GDM1 (cell line): ENCODE results near the gene FBXO39.
"Not testable (repeated sequence)": the region's sequence is repeated elsewhere in the genome, so short reads cannot be mapped to it uniquely, and the experiment has no call there.

ENCODE experiments used
- DNase-seq: peaks from one replicate; lab custom pipeline; 2025; lab: John Stamatoyannopoulos, UW

The FBXO39 gene

DNA sequence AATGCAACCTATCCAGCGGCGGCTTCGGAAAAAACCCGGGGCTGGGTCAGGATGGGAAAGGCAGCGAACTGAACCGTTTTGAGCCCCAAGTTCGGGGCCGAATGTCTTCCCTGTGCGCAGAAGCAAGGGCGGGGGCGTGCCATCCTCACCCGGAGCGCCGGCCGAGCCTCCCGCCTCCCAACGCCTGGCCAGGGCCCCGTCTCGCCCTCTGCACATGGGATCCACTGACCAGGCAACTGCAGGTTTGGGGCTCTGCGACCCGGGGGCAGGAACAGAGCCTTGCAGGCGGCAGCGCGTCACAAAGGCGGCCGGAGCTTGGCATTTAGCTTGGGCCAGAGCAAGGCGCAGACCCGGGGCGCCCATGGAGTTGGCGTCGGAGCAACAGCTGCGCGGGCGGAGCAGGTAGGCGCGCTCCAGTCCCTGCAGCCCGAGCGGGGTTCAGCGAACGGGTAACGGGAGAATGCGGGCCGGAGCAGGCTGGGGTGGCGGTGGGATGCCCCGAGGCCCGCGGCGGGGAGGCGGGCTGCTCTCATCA is at the start of gene FBXO39:
FBXO39 (plus strand) TSS at position 345 of the 535 bp plus-strand sequence. CDS start 3,654 bp downstream, outside the sequence.
- DNase-seq, result no peak

DNA sequence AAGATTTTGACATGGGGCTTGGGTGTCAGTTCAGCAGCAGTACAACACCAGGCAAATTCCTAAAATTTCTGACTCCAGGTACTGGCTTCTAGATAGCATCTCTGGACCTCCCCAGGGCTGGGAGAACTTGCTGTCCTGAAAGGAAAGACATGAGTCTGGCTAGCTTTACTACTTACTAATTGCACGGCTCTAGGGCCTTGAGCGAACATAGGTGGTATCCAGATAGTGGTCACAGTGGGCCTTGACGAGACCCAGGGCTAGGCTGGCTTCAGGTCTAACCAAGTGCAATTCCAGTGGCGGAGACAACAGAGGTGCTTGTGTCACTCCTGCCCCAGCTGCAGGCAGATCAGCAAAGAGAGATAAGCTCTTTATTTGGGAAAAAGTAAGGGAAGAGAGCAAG is 46.5 kb upstream of the FBXO39 start:
- DNase-seq, result no peak

DNA sequence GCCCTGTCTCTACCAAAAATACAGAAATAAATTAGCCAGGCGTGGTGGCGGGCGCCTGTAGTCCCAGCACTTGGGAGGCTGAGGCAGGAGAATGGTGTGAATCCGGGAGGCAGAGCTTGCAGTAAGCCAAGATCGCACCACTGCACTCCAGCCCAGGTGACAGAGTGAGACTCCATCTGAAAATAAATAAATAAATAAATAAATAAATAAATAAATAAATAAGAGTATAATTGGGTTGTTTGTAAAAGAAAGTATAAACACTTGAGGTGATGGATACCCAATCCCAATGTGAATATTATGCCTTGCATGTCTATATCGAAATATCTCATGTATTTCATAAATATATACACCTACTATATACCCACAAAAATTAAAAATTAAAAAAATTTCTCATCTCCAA is 29.4 kb upstream of the FBXO39 start:
- not testable (repeated sequence) for DNase-seq

DNA sequence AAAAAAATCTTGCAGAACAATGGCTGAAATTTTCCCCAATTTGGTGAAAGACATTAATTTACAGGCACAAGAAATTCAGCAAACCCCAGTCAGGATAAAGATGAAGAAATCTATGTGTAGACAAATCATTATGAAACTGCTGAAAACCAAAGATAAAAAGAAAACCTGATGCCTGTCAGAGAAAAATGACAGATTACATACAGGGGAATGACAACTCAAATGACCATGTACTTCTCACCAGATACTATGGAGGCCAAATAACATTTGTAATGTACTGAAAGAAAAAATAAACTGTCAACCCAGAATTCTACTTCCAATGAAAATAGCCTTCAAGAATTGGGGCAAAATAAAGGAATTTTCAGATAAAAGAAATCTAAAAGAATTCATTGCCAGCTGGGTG is 27.4 kb upstream of the FBXO39 start:
- no peak for DNase-seq

DNA sequence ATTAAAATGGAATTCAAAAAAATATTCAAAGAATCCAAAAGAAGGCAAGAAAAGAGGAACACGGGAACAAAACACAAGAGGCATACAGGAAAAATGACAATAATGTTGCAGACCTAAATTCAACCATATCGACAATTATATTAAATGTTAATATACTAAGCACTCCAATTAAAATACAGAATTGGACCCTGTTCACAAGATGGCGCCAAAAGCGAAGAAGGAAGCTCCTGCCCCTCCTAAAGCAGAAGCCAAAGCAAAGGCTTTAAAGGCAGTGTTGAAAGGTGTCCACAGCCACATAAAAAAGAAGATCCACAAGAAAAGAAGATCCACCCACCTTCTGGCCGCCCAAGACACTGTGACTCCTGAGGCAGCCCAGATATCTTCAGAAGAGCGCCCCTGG is 26.5 kb upstream of the FBXO39 start:
- DNase-seq, result no peak

DNA sequence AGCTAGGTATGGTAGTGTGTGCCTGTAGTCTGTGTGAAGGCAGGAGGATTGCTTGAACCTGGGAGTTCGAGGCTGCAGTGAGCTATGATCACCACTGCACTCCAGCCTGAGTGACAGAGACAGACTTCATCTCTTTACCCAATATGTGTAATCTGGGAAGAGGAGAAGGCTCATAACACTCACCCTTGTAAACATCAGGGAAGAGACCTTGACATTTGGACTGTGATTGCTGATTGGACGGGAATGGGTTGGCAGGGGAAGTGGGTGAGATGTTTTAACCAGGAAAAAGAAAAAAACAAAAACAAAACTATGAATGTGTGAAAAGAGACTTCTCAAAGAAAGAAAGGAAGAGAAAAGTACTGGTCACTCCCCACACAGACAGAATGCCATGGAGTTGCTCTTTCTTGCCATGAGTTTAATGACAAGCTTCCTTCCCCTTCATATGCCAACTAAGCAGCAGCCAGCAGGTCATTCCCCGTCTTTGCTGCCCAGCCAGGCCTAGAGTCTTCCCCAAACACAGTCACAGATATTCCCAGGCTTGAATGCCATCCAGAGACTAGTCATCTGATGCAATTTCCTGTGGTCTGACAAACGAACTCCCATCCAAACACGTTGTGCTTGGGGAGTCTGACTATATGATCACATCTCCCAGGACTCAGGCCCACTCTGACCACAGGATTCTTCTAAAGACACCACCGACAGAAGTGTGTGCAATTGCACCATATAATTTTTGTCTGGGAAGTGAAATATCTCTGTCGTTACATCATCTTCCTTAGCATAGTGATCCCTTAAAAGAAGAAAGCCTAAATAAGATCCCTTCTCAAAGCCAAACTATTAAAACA is 23.7 kb upstream of the FBXO39 start:
- DNase-seq, result no peak

DNA sequence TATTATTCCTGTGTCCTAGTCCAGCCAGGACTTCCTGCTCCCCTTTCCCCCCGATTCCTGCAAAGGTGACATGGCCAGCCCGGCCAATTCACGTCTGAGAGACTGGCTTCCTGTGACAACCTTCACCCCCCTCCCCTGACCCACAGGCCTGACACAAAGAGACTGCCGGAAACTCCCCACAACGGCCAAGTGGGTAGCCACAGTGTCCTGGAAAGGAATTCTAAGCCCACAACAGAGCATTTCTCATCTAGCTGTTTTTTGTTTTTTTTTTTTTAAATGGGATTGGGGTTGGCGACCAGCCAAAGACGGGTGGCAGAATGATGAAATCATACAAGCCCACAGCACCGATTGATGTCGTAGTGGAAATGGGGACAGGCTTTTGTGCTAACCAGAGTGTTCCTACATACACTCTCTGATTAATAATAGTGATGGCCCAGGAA is 23.0 kb upstream of the FBXO39 start:
- no peak for DNase-seq

DNA sequence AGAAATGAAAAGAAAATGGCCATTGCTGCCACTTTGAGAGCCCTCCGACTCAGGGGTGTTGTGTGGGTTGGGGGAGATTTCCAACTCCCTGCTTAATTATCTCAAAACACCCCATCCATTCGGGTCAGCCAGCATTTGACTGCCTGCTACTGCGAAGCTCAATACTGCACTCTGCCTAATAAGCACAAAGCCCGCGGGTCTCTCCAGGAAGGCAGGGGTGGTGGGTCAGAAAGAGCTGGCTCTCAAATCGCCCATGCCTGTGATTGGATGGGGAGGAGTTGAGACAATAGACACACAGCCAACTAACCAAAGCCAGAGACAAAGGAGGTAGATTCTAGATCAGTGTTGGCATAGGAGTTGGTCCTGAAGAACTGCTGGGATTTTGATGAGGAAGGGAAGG is 22.5 kb upstream of the FBXO39 start:
- DNase-seq, result no peak

DNA sequence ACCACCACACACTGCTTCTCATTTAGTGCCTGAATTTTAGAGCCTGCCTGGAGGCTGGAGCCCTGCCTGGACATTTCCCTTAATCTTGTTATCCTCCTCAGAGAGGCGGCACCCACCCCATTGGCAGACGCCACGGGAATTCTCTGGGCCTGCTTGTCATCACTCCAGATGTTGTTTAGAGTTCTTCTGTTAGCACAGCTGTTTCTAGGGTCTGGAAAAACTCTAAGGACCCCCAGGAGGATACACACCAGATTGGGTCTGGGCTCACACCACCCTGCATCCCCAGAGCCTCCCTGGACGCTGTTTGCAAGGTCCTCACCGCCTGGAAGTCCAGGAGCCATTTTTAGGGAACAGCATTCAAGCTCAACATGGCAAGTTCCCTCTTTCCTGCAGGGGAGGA is 20.7 kb upstream of the FBXO39 start:
- no peak for DNase-seq

DNA sequence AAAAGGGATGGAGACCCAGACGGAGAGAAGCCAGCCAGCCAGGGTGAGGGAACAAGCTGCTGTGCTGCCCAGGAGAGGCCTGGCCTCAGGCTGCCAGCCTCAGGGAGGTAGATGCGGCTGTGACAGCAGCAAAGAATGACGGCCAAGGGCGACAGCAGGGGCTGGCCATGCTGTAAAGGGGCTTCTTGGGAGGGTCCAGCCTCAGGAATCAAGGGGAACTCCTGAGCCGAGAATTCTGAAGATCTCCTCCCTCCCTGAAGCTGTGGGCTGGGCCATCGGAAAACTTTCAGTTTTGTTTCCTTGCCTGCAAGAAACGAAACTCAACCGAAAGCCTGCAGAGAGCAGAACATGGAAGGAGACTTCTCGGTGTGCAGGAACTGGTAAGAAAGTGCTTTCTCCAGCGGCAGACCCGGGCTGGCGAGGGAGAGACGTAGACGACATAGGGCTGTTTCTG is 20.3 kb upstream of the FBXO39 start, which contains the start of gene XAF1:
XAF1 (plus strand) TSS at position 316 of the 454 bp plus-strand sequence; CDS start at position 349, 33 bp downstream.
- DNase-seq, result peak; percentile 51

DNA sequence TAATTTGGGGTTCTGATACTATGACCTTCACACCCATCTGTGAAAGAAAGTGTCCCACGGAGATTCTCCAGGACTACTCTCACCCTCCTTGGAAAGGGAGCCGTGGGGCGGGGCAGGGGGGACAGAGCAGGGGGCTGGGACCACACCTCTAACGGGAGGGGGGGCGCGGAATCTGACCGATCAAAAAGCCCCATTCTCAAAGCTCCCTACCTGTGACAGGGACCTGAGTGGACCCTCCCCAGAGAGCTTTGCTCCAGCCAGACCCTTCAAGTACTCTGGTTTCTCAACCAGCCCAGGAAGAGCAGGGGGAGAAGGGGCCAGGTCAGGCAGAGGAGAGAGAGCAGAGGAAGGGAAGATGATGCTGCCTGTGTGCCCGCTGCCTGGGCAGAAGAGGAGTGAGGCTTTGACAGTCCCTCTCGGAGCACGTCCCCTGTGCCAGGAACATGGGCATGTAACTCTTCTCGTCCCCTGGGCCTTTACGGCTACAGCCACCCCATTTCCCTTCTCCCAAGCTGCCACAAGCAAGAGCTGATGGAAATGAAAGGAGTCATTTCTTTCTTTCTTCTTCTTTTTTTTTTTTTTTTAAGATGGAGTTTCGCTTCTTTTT is 19.5 kb upstream of the FBXO39 start:
- DNase-seq, result no peak

DNA sequence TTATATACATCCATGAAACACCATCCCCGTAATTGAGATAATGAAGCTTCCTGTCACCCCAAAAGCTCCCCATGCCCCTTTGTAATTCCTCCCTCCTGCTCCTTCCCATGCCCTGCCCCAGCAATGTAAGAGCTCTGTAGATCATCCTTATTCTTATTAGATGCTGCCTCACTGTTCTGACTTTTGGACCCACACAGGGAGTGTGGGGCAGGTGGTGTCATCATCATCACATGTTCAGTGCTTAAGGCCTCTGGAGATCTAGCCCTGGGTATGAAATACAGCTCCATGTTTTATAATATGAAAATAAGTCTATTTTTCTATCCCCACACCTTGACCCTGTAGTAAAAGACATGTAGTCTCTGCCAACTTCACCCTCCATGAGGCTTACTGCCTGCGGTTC is 18.3 kb upstream of the FBXO39 start:
- no peak for DNase-seq

DNA sequence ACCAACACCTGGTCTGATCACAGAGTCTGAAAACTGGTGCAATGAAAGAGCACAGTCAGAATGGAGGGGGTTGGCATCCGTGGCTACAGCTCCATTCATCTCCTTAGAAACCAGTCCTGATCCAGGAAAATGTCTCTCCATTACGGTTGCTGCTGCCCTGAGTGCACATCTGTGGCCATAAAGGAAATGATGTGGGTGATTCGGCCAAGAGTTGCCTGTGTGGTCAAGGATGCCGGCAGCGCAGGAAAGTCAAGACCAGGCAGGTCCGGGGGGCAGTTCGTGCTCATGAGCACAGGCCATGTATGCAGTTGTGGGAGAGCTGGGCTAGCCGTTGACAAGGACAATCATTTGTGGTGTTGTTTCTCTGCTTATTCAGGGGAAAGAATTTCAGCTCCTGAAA is 14.2 kb upstream of the FBXO39 start:
- DNase-seq, result no peak

DNA sequence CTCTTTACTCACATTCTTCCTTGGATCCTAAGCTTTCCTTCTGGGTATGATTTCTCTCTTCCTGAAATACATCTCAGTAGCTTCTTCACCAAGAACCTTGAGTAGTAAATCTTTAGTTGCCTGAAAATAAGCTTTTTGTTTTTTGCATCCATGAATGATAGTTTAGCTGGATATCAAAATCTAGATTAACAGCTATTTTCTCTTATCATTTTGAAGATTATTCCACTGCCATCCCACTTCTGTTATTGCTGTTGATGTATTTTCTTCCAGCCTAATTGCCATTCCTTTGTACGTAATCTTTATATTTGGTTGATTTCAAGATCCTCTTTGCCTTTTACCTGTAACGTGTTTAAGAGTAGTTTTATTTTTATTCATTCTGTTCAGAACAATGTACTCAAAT is 7.6 kb upstream of the FBXO39 start:
- DNase-seq, result no peak

DNA sequence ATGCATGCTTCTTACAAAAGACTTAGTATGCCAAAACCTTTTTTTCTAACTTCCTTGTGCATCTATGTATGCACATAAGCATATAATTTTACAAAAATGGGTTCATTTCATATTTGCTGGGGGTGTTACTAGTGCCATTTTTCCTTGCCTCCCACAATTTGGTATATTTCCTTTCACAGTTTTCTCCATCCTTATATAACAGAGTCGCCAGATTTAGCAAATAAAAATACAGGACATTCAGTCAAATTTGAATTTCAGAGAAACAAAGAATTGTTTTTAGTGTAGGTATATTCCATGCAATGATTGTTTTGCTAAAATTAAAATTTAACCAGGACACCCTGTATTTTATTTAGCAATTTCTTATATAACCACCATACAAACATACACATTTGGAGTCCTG is 4.0 kb upstream of the FBXO39 start:
- DNase-seq, result no peak

DNA sequence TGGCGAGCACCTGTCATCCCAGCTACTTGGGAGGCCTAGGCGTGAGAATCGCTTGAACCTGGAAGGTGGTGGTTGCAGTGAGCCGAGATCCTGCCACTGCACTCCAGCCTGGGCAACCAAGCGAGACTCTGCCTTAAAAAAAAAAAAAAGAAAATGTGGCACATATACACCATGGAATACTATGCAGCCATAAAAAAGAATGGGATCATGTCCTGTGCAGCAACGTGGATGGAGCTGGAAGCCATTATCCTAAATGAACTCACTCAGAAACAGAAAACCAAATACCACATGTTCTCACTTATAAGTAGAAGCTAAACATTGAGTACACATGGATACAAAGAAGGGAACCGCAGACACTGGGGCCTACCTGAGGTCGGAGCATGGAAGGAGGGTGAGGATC is 1.1 kb upstream of the FBXO39 start:
- DNase-seq, result not testable (repeated sequence)

DNA sequence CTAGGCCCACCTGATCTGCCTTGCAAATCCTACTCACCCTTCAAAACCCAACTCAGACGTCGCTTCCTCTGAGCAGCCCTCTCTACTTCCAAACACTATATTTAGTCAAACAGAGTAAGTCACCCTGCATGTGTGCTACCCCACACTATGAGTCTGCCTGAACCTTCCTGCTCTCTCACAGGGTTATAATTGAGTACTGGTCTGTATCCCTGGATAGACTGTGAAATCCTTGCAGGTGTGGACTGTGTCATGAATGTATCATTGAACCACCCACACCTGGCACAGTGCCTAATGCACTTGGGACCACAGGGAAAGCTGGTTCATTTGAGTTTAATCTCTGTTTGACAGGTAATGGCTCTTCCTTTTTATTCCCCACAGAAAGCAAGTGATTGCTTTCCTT is 3.4 kb downstream of the FBXO39 start:
- no peak for DNase-seq

DNA sequence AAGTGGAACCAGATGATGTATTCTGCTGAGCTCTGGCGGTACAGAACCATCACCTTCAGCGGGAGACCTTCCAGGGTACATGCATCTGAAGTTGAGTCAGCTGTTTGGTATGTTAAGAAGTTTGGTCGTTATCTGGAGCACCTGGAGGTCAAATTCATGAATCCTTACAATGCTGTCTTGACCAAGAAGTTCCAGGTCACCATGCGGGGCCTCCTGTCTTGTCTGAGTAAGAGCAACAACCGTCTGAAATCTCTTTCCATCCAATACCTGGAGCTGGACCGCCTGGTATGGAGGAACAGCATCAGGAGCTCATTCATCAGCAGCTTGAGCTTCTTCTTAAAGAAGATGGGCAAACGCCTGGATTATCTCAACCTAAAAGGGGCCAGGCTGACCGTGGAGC is 4.0 kb downstream of the FBXO39 start:
- DNase-seq, result no peak

DNA sequence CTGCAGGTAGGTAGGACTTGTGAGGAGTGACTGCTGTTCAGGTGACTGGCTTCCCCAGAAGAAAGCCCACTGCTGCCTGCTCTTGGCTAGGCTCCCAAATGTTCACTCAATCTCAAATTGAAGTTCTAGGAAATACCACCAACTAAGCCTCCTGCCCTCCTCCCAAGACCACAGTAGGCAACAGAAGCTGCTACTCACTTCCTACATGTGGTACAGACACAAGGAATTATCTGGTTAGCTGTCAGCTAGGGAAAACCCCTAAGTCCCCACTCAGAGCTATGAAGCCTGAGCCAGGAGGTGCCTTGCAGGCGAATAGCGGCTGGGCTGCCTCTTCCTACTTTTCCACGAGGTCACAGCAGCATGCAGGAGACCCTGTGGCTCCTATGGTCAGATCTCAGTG is 4.9 kb downstream of the FBXO39 start:
- no peak for DNase-seq

DNA sequence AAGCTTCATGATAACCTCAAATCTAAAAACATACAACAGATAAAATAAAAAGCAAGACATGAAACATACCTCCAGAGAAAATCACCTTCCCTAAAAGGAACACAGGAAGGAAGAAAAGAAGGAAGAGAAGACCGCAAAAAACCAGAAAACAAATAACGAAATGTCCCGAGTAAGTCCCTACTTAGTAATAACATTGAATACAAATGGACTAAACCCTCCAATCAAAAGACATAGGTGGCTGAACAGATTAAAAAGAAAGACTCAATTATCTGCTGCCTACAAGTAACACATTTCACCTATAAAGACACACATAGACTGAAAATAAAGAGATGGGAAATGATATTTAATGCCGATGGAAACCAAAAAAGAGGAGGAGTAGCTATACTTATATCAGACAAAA is 6.2 kb downstream of the FBXO39 start:
- no peak for DNase-seq

DNA sequence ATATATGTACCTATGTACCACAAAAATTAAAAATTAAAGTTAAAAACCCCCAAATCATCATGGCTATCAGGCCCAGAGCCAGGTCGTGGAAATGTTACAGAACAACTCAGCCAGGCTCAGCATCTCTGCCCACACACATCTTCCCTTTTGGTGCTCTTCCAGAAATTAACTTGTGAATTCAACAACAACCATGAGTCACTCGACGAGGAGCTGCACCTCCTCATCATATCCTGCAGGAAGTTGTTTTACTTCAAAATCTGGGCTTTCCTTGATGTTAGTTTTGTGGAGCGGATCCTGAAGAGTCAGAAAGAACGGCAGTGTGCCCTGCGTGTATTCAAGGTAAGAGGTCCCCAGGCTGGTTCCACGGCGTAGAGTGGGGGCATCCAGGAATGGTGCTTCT is 10.6 kb downstream of the FBXO39 start:
- no peak for DNase-seq

DNA sequence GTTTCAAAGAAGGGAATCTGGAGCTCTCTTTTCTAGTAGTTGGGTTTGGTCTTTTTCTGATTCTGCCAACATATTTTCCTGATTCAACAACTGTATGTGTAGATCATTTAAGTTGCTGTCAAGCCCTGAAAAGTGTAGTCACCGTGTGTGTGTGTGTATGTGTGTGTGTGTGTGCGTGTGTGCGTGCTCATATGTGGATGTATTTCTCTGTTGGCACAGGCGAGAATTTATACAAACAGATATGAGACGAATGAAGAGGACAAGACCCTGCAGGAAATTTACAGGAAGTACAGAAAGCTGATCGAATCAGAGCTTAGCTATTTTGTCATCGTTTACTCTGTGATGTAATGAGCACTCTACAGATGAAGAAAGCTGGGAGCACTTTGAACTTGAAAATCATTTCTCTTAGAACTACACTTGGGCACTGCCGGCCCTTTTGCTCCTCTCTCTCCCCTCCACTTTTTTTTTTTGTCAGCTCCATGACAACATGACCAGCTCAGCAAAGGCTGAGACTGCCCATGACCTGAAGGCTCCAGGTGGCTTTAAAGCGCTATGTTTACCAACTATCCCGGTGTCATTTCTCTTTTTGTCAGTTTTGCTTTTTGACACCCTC is 11.2 kb downstream of the FBXO39 start:
- no peak for DNase-seq

DNA sequence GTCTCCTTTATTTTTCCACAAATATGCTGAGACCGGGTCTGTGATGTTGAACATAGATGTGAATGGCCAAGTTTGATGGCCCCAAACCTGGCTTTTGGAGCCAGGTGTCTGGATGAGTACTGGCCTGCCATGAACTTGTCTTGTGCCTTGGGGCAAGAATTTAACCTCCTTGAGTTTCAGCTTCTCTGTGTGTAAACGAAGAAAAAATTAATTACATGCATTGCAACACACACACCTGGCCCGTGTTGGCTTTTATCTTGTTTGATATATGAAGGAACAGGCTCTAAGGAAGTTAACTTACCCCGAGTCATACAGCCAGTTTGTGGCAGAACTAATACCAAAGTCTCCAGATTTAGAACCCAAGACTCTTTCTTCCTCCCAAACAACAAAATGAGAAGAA is 13.1 kb downstream of the FBXO39 start:
- no peak for DNase-seq
